Measurements from ENCODE around the gene ATG7.
"Not testable (repeated sequence)": the region's sequence is repeated elsewhere in the genome, so short reads cannot be mapped to it uniquely, and the experiment has no call there.

Gene ATG7

GRCh38 chr3:11437506-11437905, 165.3 kb downstream of the ATG7 start:
- DNase-seq, result no peak

- no peak for DNase-seq
Observed at GRCh38 chr3:11438646-11439045, 166.4 kb downstream of the ATG7 start.

- DNase-seq, result not testable (repeated sequence)
Observed at GRCh38 chr3:11441346-11441745, 169.1 kb downstream of the ATG7 start.

GRCh38 chr3:11444404-11444803, 172.2 kb downstream of the ATG7 start:
- DNase-seq, result no peak

GRCh38 chr3:11445193-11445592, 173.0 kb downstream of the ATG7 start:
- not testable (repeated sequence) for DNase-seq

GRCh38 chr3:11445883-11446282, 173.7 kb downstream of the ATG7 start:
- no peak for DNase-seq

GRCh38 chr3:11447584-11448200, 175.5 kb downstream of the ATG7 start:
- DNase-seq, result no peak

- DNase-seq, result no peak
Observed at GRCh38 chr3:11450015-11450414, 177.8 kb downstream of the ATG7 start.

- no peak for DNase-seq
Observed at GRCh38 chr3:11452312-11452711, 180.1 kb downstream of the ATG7 start.

GRCh38 chr3:11452885-11453847, 181.0 kb downstream of the ATG7 start:
- DNase-seq, result no peak

GRCh38 chr3:11455956-11456355, 183.8 kb downstream of the ATG7 start:
- DNase-seq, result no peak

- no peak for DNase-seq
Observed at GRCh38 chr3:11457135-11457534, 184.9 kb downstream of the ATG7 start.

- no peak for DNase-seq
Observed at GRCh38 chr3:11459186-11459824, 187.1 kb downstream of the ATG7 start.

GRCh38 chr3:11461226-11461625, 189.0 kb downstream of the ATG7 start:
- DNase-seq, result no peak

GRCh38 chr3:11462673-11463072, 190.5 kb downstream of the ATG7 start:
- DNase-seq, result not testable (repeated sequence)

- DNase-seq, result no peak
Observed at GRCh38 chr3:11463591-11463990, 191.4 kb downstream of the ATG7 start.

- no peak for DNase-seq
Observed at GRCh38 chr3:11464356-11464755, 192.2 kb downstream of the ATG7 start.

- no peak for DNase-seq
Observed at GRCh38 chr3:11465744-11466616, 193.8 kb downstream of the ATG7 start.

- no peak for DNase-seq
Observed at GRCh38 chr3:11467875-11468274, 195.7 kb downstream of the ATG7 start.

GRCh38 chr3:11470031-11470853, 198.0 kb downstream of the ATG7 start:
- DNase-seq, result no peak

- no peak for DNase-seq
Observed at GRCh38 chr3:11475324-11475723, 203.1 kb downstream of the ATG7 start.

- DNase-seq, result peak; percentile 23 to 32
Observed at GRCh38 chr3:11476735-11477144, 204.5 kb downstream of the ATG7 start.

Data from NCI-H526 (cell line).